Raji (cell line): Measurements from ENCODE around the gene PIGU.

Experiments used
- POLR2A ChIP-seq: IDR thresholded peaks from 2 replicates; pipeline ENCODE4 v1.6.1; 2011; ENCODE audit warnings: low read depth, low read length, control low read depth; ENCODE audit not compliant: insufficient read depth

The PIGU gene

GRCh38 chr20:34689486-34689885 is 12.6 kb upstream of the PIGU start:
- TF ChIP-seq POLR2A = no peak

GRCh38 chr20:34683667-34684066 is 6.8 kb upstream of the PIGU start:
- TF ChIP-seq POLR2A = no peak

GRCh38 chr20:34680586-34681175 is 3.8 kb upstream of the PIGU start:
- no peak for TF ChIP-seq POLR2A

- no peak for TF ChIP-seq POLR2A
Observed at GRCh38 chr20:34675993-34676641, 775 bp downstream of the PIGU start.

GRCh38 chr20:34675561-34675960 is 1.3 kb downstream of the PIGU start:
- TF ChIP-seq POLR2A = no peak

GRCh38 chr20:34673412-34673811 is 3.5 kb downstream of the PIGU start:
- TF ChIP-seq POLR2A = no peak

GRCh38 chr20:34669094-34669493 is 7.8 kb downstream of the PIGU start:
- TF ChIP-seq POLR2A = no peak

- no peak for TF ChIP-seq POLR2A
Observed at GRCh38 chr20:34663213-34663943, 13.5 kb downstream of the PIGU start.

GRCh38 chr20:34654207-34654744 is 22.6 kb downstream of the PIGU start:
- TF ChIP-seq POLR2A = no peak

- TF ChIP-seq POLR2A = no peak
Observed at GRCh38 chr20:34651200-34651599, 25.7 kb downstream of the PIGU start.

GRCh38 chr20:34647737-34648136 is 29.2 kb downstream of the PIGU start:
- no peak for TF ChIP-seq POLR2A

GRCh38 chr20:34644951-34645350 is 31.9 kb downstream of the PIGU start:
- no peak for TF ChIP-seq POLR2A

- TF ChIP-seq POLR2A = no peak
Observed at GRCh38 chr20:34644345-34644744, 32.5 kb downstream of the PIGU start.

- TF ChIP-seq POLR2A = no peak
Observed at GRCh38 chr20:34643928-34644327, 33.0 kb downstream of the PIGU start.

- no peak for TF ChIP-seq POLR2A
Observed at GRCh38 chr20:34642009-34642408, 34.9 kb downstream of the PIGU start.

- TF ChIP-seq POLR2A = no peak
Observed at GRCh38 chr20:34639755-34640222, 37.1 kb downstream of the PIGU start.
